Adipocyte (in vitro differentiated cells): ENCODE measurements around the gene ASH1L.
"Not testable (repeated sequence)": the region's sequence is repeated elsewhere in the genome, so short reads cannot be mapped to it uniquely, and the experiment has no call there.

ENCODE experiments used
- DNase-seq: peaks from one replicate; pipeline ENCODE4 v3.0.0-alpha.2; 2015; ENCODE audit warnings: low read depth
- H3K27me3 ChIP-seq: replicated peaks from 2 replicates; pipeline ENCODE4 v1.7.0; 2013; ENCODE audit warnings: mild to moderate bottlenecking, low read length, moderate library complexity; ENCODE audit not compliant: control insufficient read depth, insufficient read depth
- H3K36me3 ChIP-seq: 2 replicates; pipeline ENCODE4 v1.7.0; 2013; ENCODE audit warnings: low read length, mild to moderate bottlenecking, moderate library complexity; ENCODE audit not compliant: control insufficient read depth, insufficient read depth, severe bottlenecking
- H3K4me1 ChIP-seq: 2 replicates; pipeline ENCODE4 v1.7.0; 2013; ENCODE audit warnings: mild to moderate bottlenecking, low read length, moderate library complexity; ENCODE audit not compliant: control insufficient read depth, insufficient read depth
- H3K4me3 ChIP-seq: 2 replicates; pipeline ENCODE4 v1.7.0; 2013; ENCODE audit warnings: mild to moderate bottlenecking, low read length, moderate library complexity
- H3K9ac ChIP-seq: 2 replicates; pipeline ENCODE4 v1.7.0; 2013; ENCODE audit warnings: mild to moderate bottlenecking, low read length, moderate library complexity
- H3K9me3 ChIP-seq: 2 replicates; pipeline ENCODE4 v1.7.0; 2013; ENCODE audit warnings: mild to moderate bottlenecking, low read length, moderate library complexity; ENCODE audit not compliant: control insufficient read depth

Gene ASH1L

GRCh38 chr1:155487541-155487940, 75.1 kb downstream of the ASH1L start:
- no peak overlapping the region for H3K4me3 ChIP-seq
- no peak for DNase-seq
- H3K9ac ChIP-seq, result no peak overlapping the region
- no peaks in the 10 kb centered on the region for H3K27me3 ChIP-seq
- H3K4me1 ChIP-seq, result peaks cover 6% of the 10 kb centered on the region
- no peaks in the 10 kb centered on the region for H3K36me3 ChIP-seq
- H3K9me3 ChIP-seq, result no peaks in the 10 kb centered on the region

GRCh38 chr1:155486952-155487351, 75.7 kb downstream of the ASH1L start:
- H3K27me3 ChIP-seq, DNase-seq, H3K4me3 ChIP-seq, H3K36me3 ChIP-seq, H3K4me1 ChIP-seq, H3K9me3 ChIP-seq, H3K9ac ChIP-seq: not testable (repeated sequence)

- Histone ChIP-seq H3K4me1 (peaks cover 5% of the 10 kb centered on the region), H3K36me3 (peaks cover 14% of the 10 kb centered on the region), H3K4me3 (no peak overlapping the region), H3K9me3 (no peaks in the 10 kb centered on the region), H3K9ac (peak overlapping the region; percentile 10), H3K27me3 (no peaks in the 10 kb centered on the region)
- no peak for DNase-seq
These were observed 76.7 kb downstream of the ASH1L start for GRCh38 chr1:155485945-155486344.

- Histone ChIP-seq H3K36me3 (peaks cover 21% of the 10 kb centered on the region), H3K27me3 (no peaks in the 10 kb centered on the region), H3K4me1 (peaks cover 5% of the 10 kb centered on the region), H3K9ac (no peak overlapping the region), H3K9me3 (no peaks in the 10 kb centered on the region), H3K4me3 (no peak overlapping the region)
- no peak for DNase-seq
These were observed 77.4 kb downstream of the ASH1L start for GRCh38 chr1:155485222-155485621.

- Histone ChIP-seq H3K9ac (no peak overlapping the region), H3K27me3 (no peaks in the 10 kb centered on the region), H3K9me3 (no peaks in the 10 kb centered on the region), H3K4me1 (peaks cover 14% of the 10 kb centered on the region), H3K4me3 (no peak overlapping the region), H3K36me3 (peaks cover 41% of the 10 kb centered on the region)
- DNase-seq, result no peak
These were observed 80.8 kb downstream of the ASH1L start for GRCh38 chr1:155481741-155482241.

- Histone ChIP-seq H3K36me3 (peaks cover 41% of the 10 kb centered on the region), H3K9ac (no peak overlapping the region), H3K9me3 (no peaks in the 10 kb centered on the region), H3K4me1 (peaks cover 14% of the 10 kb centered on the region), H3K27me3 (no peaks in the 10 kb centered on the region), H3K4me3 (no peak overlapping the region)
- peak; percentile 39 for DNase-seq
These were observed 83.4 kb downstream of the ASH1L start for GRCh38 chr1:155479205-155479604.

GRCh38 chr1:155478270-155478852, 84.2 kb downstream of the ASH1L start:
- no peak overlapping the region for H3K4me3 ChIP-seq
- H3K9me3 ChIP-seq, result no peaks in the 10 kb centered on the region
- H3K27me3 ChIP-seq, result no peaks in the 10 kb centered on the region
- H3K9ac ChIP-seq, result no peak overlapping the region
- peaks cover 18% of the 10 kb centered on the region for H3K4me1 ChIP-seq
- peaks cover 41% of the 10 kb centered on the region for H3K36me3 ChIP-seq
- DNase-seq, result no peak

- peaks cover 19% of the 10 kb centered on the region for H3K36me3 ChIP-seq
- no peaks in the 10 kb centered on the region for H3K27me3 ChIP-seq
- H3K9me3 ChIP-seq, result peaks cover 5% of the 10 kb centered on the region
- peaks cover 22% of the 10 kb centered on the region for H3K4me1 ChIP-seq
- DNase-seq, result no peak
- no peak overlapping the region for H3K9ac ChIP-seq
- no peak overlapping the region for H3K4me3 ChIP-seq
These were observed 88.5 kb downstream of the ASH1L start for GRCh38 chr1:155474146-155474545.

- H3K9ac ChIP-seq, result no peak overlapping the region
- H3K4me1 ChIP-seq, result peaks cover 19% of the 10 kb centered on the region
These were observed 89.3 kb downstream of the ASH1L start for GRCh38 chr1:155473151-155473821.

GRCh38 chr1:155472491-155473083, 90.0 kb downstream of the ASH1L start:
- DNase-seq, result peak; percentile 47
- H3K27me3 ChIP-seq, result no peaks in the 10 kb centered on the region
- peak overlapping the region; percentile 60 for H3K4me3 ChIP-seq
- peaks cover 7% of the 10 kb centered on the region for H3K36me3 ChIP-seq
- H3K9ac ChIP-seq, result peak overlapping the region; percentile 26
- peaks cover 19% of the 10 kb centered on the region for H3K4me1 ChIP-seq
- H3K9me3 ChIP-seq, result peaks cover 5% of the 10 kb centered on the region

More at GRCh38 chr1:155473151-155473821, 89.3 kb downstream of the ASH1L start:
- Histone ChIP-seq H3K4me3 (no peak overlapping the region), H3K27me3 (no peaks in the 10 kb centered on the region), H3K9me3 (peaks cover 5% of the 10 kb centered on the region), H3K36me3 (peaks cover 10% of the 10 kb centered on the region)
- no peak for DNase-seq

- DNase-seq, result no peak
- peaks cover 7% of the 10 kb centered on the region for H3K36me3 ChIP-seq
- no peak overlapping the region for H3K9ac ChIP-seq
- peaks cover 5% of the 10 kb centered on the region for H3K9me3 ChIP-seq
- peak overlapping the region; percentile 60 for H3K4me3 ChIP-seq
- H3K27me3 ChIP-seq, result no peaks in the 10 kb centered on the region
- peaks cover 24% of the 10 kb centered on the region for H3K4me1 ChIP-seq
These were observed 90.7 kb downstream of the ASH1L start for GRCh38 chr1:155471891-155472290.
